Measurements from ENCODE around the gene ADGRD1. TPM values are rescaled to one million over a fixed set of nuclear protein-coding genes. Genes with fewer than 3 reads are reported as not detected.

Gene ADGRD1
- total RNA-seq, 1 donor from 2014 or later: 11.0 TPM

DNA sequence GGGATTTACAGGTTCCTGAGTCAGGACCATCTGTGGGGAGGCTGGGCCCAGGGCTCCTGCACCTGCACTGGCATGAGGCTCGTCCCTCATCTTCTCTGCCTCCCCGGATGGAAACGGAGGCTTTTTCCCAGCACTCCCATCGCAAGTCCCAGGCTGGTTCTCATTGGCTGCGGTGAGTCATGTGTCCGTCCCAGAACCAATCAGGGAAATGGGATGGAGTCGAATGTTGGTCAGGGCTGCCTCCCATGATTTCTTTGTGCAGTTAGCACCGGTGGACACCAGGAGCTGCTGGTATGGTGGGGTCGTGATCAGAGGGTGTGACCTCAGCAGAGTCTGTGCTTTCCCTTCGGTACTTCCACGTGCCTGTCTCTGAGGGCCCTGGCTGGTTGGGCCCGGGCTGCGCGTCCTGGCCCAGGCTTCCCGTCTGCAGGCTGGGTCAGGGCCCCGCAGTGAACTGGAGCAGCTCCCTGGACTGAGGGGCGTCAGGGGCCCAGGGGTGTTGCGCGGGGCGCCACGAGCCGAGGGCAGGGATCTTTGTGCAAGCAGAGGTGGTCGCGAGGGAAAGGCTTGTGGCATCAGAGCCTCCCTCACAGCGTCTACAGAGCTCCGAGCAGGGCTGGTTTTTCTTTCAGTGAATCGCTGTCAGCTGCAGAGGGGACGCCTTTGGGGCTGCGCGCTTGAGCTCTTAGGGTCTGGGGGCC, 168.1 kb downstream of the ADGRD1 start:
- Mint-ChIP-seq H3K36me3 (no peaks in the 10 kb centered on the region), H3K4me1 (ENCODE audit: unreplicated experiment) (no peaks in the 10 kb centered on the region), H3K4me3 (no peak overlapping the region), H3K27me3 (peaks cover 2% of the 10 kb centered on the region), H3K9me3 (no peaks in the 10 kb centered on the region), H3K27ac (no peak overlapping the region)
- no peak for TF ChIP-seq CTCF (conservative IDR thresholded peaks at IDR 0.05)
- peak; percentile 58 for DNase-seq (ENCODE audit: extremely low spot score, unreplicated experiment)

GRCh38 chr12:131122631-131123030, 168.9 kb downstream of the ADGRD1 start:
- DNase-seq (ENCODE audit: extremely low spot score, unreplicated experiment): peak; percentile 50
- no peak overlapping the region for H3K4me3 Mint-ChIP-seq
- no peaks in the 10 kb centered on the region for H3K4me1 Mint-ChIP-seq (ENCODE audit: unreplicated experiment)
- H3K9me3 Mint-ChIP-seq: no peaks in the 10 kb centered on the region
- no peak overlapping the region for H3K27ac Mint-ChIP-seq
- TF ChIP-seq CTCF (conservative IDR thresholded peaks at IDR 0.05): no peak
- no peaks in the 10 kb centered on the region for H3K36me3 Mint-ChIP-seq
- H3K27me3 Mint-ChIP-seq: peaks cover 2% of the 10 kb centered on the region

DNA sequence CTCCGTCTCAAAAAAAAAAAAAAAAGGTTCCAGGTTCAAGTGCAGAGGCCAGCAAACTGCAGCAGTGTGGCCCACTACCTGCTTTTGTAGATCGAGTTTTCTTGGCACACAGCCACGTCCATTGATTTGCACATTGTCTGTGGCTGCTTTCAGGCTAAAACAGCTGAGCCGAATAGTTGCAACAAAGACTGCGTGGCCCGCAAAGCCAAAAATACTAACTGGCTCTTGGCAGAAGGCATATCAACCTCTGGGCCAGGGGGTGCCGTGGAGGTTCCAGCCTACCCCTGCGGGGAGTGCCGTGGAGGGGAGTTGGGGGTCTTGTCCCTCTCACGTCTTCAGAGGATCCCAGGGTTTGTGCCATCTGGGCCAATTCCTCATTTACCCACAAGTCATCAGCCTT, 170.1 kb downstream of the ADGRD1 start:
- Mint-ChIP-seq H3K27me3 (peaks cover 2% of the 10 kb centered on the region), H3K27ac (no peak overlapping the region), H3K36me3 (no peaks in the 10 kb centered on the region), H3K9me3 (no peaks in the 10 kb centered on the region), H3K4me1 (ENCODE audit: unreplicated experiment) (no peaks in the 10 kb centered on the region), H3K4me3 (no peak overlapping the region)
- DNase-seq (ENCODE audit: extremely low spot score, unreplicated experiment): peak; percentile 61
- no peak for TF ChIP-seq CTCF (conservative IDR thresholded peaks at IDR 0.05)

DNA sequence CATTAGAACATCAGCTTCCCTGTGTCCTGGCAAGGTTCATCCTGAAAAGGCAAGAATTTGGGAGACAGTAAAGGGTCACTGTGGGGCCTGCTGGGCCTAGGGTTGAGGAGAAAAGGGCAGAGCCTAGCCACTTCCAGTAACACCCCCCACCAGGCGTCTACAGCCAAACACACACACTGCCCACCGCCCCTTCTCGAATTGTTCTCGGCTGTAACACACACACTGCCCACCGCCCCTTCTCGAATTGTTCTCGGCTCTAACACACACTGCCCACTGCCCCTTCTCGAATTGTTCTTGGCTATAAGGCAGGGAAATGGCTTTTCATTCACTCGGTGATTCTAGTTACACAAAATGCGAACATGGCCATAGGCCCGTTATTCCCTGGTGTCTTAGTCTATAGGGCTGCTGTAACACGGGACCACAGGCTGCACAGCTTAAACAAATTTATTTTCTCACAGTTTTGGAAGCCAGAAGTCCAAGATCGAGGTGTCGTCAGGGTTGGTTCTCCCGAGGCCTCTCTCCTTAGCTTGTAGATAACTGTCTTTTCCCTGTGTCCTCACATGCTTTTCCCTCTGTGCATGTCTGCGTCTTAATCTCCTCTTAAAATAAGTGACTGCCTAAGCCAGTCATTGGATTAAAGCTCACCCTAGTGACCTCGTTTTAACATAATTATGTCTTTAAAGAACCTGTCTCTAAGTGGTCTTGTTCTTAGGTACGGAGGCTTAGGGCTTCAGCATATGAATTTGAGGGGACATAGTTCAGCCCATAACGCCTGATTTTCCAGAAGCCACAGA, 171.0 kb downstream of the ADGRD1 start:
- Mint-ChIP-seq H3K27me3 (peaks cover 2% of the 10 kb centered on the region), H3K4me1 (ENCODE audit: unreplicated experiment) (peaks cover 3% of the 10 kb centered on the region), H3K27ac (no peak overlapping the region), H3K36me3 (no peaks in the 10 kb centered on the region), H3K9me3 (no peaks in the 10 kb centered on the region), H3K4me3 (no peak overlapping the region)
- TF ChIP-seq CTCF (conservative IDR thresholded peaks at IDR 0.05): no peak
- peak; percentile 25 for DNase-seq (ENCODE audit: extremely low spot score, unreplicated experiment)

- Mint-ChIP-seq H3K9me3 (no peaks in the 10 kb centered on the region), H3K4me3 (no peak overlapping the region), H3K36me3 (no peaks in the 10 kb centered on the region), H3K4me1 (ENCODE audit: unreplicated experiment) (peaks cover 10% of the 10 kb centered on the region), H3K27me3 (peaks cover 6% of the 10 kb centered on the region), H3K27ac (no peak overlapping the region)
- no peak for TF ChIP-seq CTCF (conservative IDR thresholded peaks at IDR 0.05)
- DNase-seq (ENCODE audit: extremely low spot score, unreplicated experiment): no peak
Observed at GRCh38 chr12:131126662-131127173, 173.0 kb downstream of the ADGRD1 start.
